HepG2 (cell line): ENCODE data around the gene S100A8. TPM values are rescaled to one million over a fixed set of nuclear protein-coding genes. Genes with fewer than 3 reads are reported as not detected.

ENCODE experiments used
- AHDC1 ChIP-seq: sonication (generic); formaldehyde crosslinking; IDR thresholded peaks from 2 replicates; pipeline ENCODE4 v1.5.1; 2020; ENCODE audit warnings: mild to moderate bottlenecking, missing genetic modification reagents, borderline replicate concordance
- GATAD1 ChIP-seq: IDR thresholded peaks from 2 replicates; pipeline ENCODE4 v1.6.1; 2016; ENCODE audit warnings: missing genetic modification reagents, missing compliant biosample characterization
- HNF4A ChIP-seq: sonication (generic); formaldehyde crosslinking; IDR thresholded peaks from 2 replicates; pipeline ENCODE4 v1.4.0; 2020; ENCODE audit warnings: missing genetic modification reagents
- MXI1 ChIP-seq: IDR thresholded peaks from 3 replicates; pipeline ENCODE4 v1.6.1; 2012; ENCODE audit warnings: low read depth, low read length, inconsistent platforms, borderline replicate concordance
- PLRG1 ChIP-seq: fragments of 450-650 bp; conservative IDR thresholded peaks from 2 replicates; pipeline ENCODE4 v1.6.1; 2016
- PRDM15 ChIP-seq: sonication (generic); formaldehyde crosslinking; IDR thresholded peaks from 2 replicates; pipeline ENCODE4 v1.4.0; 2020; ENCODE audit warnings: missing genetic modification reagents
- RAD21 ChIP-seq: fragments of 450-650 bp; formaldehyde crosslinking; IDR thresholded peaks from 2 replicates; pipeline ENCODE4 v1.5.0; 2020; ENCODE audit warnings: mild to moderate bottlenecking
- RNF2 ChIP-seq: fragments of 450-650 bp; conservative IDR thresholded peaks from 2 replicates; pipeline ENCODE4 v1.6.1; 2016; ENCODE audit warnings: low read depth
- SPEN ChIP-seq: sonication (generic); formaldehyde crosslinking; IDR thresholded peaks from 2 replicates; pipeline ENCODE4 v1.5.1; 2020; ENCODE audit warnings: low read depth, mild to moderate bottlenecking, missing genetic modification reagents
- SRF ChIP-seq: IDR thresholded peaks from 2 replicates; pipeline ENCODE4 v1.6.1; 2011; ENCODE audit warnings: mild to moderate bottlenecking, low read depth, low read length, moderate library complexity
- STAT5B ChIP-seq: sonication (generic); formaldehyde crosslinking; IDR thresholded peaks from 2 replicates; pipeline ENCODE4 v1.4.0; 2020; ENCODE audit warnings: missing genetic modification reagents
- TRAFD1 ChIP-seq: sonication (generic); formaldehyde crosslinking; IDR thresholded peaks from 2 replicates; pipeline ENCODE4 v1.5.1; 2020; ENCODE audit warnings: missing genetic modification reagents, mild to moderate bottlenecking, borderline replicate concordance
- ZFP62 ChIP-seq: sonication (generic); formaldehyde crosslinking; IDR thresholded peaks from 2 replicates; pipeline ENCODE4 v1.4.0; 2020; ENCODE audit warnings: missing genetic modification reagents
- ZNF225 ChIP-seq: sonication (generic); formaldehyde crosslinking; IDR thresholded peaks from 2 replicates; pipeline ENCODE4 v1.4.0; 2020; ENCODE audit warnings: mild to moderate bottlenecking, missing genetic modification reagents
- ZNF282 ChIP-seq: fragments of 450-650 bp; IDR thresholded peaks from 2 replicates; pipeline ENCODE4 v1.6.1; 2018; ENCODE audit not compliant: partially characterized antibody
- ZNF333 ChIP-seq: sonication (generic); formaldehyde crosslinking; IDR thresholded peaks from 2 replicates; pipeline ENCODE4 v1.4.0; 2020; ENCODE audit warnings: mild to moderate bottlenecking, missing genetic modification reagents, borderline replicate concordance
- ZNF33B ChIP-seq: sonication (generic); formaldehyde crosslinking; IDR thresholded peaks from 2 replicates; pipeline ENCODE4 v1.5.1; 2020; ENCODE audit warnings: mild to moderate bottlenecking, missing genetic modification reagents
- ZNF354B ChIP-seq: sonication (generic); formaldehyde crosslinking; IDR thresholded peaks from 2 replicates; pipeline ENCODE4 v1.8.0; 2022; ENCODE audit warnings: mild to moderate bottlenecking, missing genetic modification reagents
- ZNF570 ChIP-seq: sonication (generic); formaldehyde crosslinking; IDR thresholded peaks from 2 replicates; pipeline ENCODE4 v1.4.0; 2020; ENCODE audit warnings: mild to moderate bottlenecking, missing genetic modification reagents, borderline replicate concordance
- ZNF644 ChIP-seq: IDR thresholded peaks from 2 replicates; pipeline ENCODE4 v1.6.1; 2016; ENCODE audit warnings: low read depth
- ZNF841 ChIP-seq: sonication (generic); formaldehyde crosslinking; IDR thresholded peaks from 2 replicates; pipeline ENCODE4 v1.8.1; 2023; ENCODE audit warnings: missing genetic modification reagents, borderline replicate concordance
- ZSCAN22 ChIP-seq: sonication (generic); formaldehyde crosslinking; IDR thresholded peaks from 2 replicates; pipeline ENCODE4 v1.4.0; 2020; ENCODE audit warnings: mild to moderate bottlenecking, missing genetic modification reagents
- polyA plus RNA-seq, 8 experiments: library from polyadenylated mRNA; depleted of rRNA in 3 of 8; stranded (reverse) in 7 of 8; unstranded in 1 of 8; fragments of >200 nt; fragmentation: Illumina TruSeq in 4 of 8; extraction: Trizol in 4 of 8; gene quantifications; 2 replicates each; pipeline versions ENCODE4 v1.2.1 to v1.2.3, GENCODE V29; 2011 to 2016; ENCODE audit warnings: low read depth in 4 of 8, missing spikeins in 1 of 8, mixed read lengths in 1 of 8; ENCODE audit not compliant: insufficient read depth in 1 of 8
- total RNA-seq, 5 experiments: library from RNA; depleted of rRNA; stranded (reverse); fragments of >200 nt; fragmentation: Illumina TruSeq; extraction: Trizol; gene quantifications; 2 replicates each; pipeline ENCODE4 v1.2.3, GENCODE V29; 2016; ENCODE audit warnings: low read depth in 1 of 5

S100A8 gene
- total and polyA plus RNA-seq, 2 of the 13 experiments (the other 11 are each of a cell fraction or from before 2014, with no cell fraction given) = not detected

- TF ChIP-seq AHDC1 (no peak), ZNF841 (CRISPR knock-in tag) (no peak), ZNF225 (CRISPR knock-in tag) (no peak), STAT5B (no peak), RNF2 (no peak), ZNF644 (CRISPR knock-in tag) (no peak), PLRG1 (no peak), SRF (no peak), ZNF333 (no peak), RAD21 (no peak), GATAD1 (CRISPR knock-in tag) (peak; percentile 35; the same call in 1 of the 2 replicates), ZSCAN22 (CRISPR knock-in tag) (no peak), SPEN (no peak), ZFP62 (CRISPR knock-in tag) (no peak), PRDM15 (CRISPR knock-in tag) (no peak), ZNF570 (no peak), ZNF33B (CRISPR knock-in tag) (no peak), ZNF282 (no peak), TRAFD1 (CRISPR knock-in tag) (no peak), HNF4A (CRISPR knock-in tag) (no peak), MXI1 (no peak), ZNF354B (no peak)
Observed at GRCh38 chr1:153422450-153423068, 31.7 kb upstream of the S100A8 start (continued).
